HG02970 (cell line): ENCODE results near the gene DHX40.
"Not testable (repeated sequence)": the region's sequence is repeated elsewhere in the genome, so short reads cannot be mapped to it uniquely, and the experiment has no call there.

Experiments used
- ATAC-seq: cut with Tn5 transposase; IDR thresholded peaks from one replicate; pipeline ENCODE4 v1.9.1; 2021; ENCODE audit warnings: mild to moderate bottlenecking, moderate library complexity, moderate number of reproducible peaks; ENCODE audit not compliant: unreplicated experiment, low FRiP score

DHX40 gene, protein sequence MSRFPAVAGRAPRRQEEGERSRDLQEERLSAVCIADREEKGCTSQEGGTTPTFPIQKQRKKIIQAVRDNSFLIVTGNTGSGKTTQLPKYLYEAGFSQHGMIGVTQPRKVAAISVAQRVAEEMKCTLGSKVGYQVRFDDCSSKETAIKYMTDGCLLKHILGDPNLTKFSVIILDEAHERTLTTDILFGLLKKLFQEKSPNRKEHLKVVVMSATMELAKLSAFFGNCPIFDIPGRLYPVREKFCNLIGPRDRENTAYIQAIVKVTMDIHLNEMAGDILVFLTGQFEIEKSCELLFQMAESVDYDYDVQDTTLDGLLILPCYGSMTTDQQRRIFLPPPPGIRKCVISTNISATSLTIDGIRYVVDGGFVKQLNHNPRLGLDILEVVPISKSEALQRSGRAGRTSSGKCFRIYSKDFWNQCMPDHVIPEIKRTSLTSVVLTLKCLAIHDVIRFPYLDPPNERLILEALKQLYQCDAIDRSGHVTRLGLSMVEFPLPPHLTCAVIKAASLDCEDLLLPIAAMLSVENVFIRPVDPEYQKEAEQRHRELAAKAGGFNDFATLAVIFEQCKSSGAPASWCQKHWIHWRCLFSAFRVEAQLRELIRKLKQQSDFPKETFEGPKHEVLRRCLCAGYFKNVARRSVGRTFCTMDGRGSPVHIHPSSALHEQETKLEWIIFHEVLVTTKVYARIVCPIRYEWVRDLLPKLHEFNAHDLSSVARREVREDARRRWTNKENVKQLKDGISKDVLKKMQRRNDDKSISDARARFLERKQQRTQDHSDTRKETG

DNA sequence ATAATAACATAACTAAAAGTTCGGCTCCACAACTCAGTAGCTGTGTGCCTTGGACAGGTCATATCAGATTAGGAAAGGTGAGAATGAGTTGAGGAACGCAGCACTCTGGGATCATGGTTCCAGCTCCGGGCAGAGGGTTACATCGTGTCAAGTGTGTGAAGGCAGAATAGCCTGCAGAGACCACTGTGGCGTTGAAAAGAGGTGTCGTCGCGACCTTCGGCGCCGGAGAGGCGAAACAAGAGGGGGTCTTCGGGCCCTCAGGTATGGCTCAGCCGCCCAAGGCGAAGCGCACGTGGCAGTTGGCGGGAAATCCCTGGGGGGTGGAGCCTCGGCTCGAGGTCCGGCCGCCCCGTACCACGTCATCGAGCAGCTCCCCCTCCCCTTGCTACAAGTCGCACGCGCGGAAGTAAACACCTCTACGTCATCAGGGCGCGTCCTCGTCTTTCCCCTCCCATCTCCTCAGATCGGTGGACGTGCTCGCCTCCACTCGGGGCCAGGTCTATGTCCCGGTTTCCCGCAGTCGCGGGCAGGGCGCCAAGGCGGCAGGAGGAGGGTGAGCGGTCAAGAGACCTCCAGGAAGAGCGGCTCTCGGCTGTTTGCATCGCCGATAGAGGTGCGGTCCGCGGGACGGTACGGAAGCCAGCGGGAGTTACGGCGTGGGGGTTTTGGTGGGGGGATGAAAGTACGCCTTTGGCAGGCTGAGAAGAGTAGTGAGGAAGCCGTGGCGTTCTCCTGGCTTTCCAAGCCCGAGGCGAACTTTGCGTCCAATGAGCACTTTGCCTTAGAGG, at the start of gene DHX40:
DHX40 (plus strand) TSS at position 440 of the 788 bp plus-strand sequence; CDS start at position 502, 62 bp downstream.
- peak; percentile 80 for ATAC-seq

DNA sequence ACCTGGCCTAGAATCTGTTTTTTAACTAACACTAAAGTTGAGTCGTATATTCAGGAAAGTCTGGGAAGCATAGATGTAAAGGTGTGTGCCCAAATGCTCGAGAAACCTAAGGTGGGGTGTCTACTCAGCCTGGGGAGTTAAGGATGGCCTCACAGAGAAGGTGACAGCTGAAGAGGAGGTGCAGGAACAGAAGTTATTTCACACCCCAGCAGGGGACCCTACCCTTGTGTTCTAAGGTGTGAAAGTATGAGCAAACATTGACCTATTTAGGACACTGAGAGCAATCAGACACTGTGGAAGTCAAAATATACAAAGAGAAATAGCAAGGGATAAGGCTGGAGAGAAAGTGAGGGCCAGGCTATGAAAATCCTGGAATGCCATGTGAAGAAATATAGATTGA, 49.0 kb upstream of the DHX40 start:
- ATAC-seq = no peak

DNA sequence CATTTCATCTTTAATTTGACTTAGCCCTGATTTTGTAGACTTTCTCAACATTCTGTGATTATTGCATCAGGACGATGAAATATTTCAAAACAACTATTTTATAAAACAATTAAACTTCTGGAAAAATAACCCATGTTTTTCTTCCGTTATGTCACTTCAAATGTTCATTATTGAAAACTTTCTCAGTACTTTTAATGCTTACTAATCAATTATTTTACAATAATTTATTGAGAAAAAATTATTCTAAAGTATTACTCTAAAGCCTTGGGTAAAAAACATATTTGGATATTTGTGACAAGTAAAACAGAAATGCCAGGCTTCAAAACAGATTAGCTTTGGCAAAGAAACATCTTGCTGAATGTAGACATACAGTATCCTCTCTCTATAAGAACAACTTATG, 46.3 kb upstream of the DHX40 start:
- no peak for ATAC-seq

DNA sequence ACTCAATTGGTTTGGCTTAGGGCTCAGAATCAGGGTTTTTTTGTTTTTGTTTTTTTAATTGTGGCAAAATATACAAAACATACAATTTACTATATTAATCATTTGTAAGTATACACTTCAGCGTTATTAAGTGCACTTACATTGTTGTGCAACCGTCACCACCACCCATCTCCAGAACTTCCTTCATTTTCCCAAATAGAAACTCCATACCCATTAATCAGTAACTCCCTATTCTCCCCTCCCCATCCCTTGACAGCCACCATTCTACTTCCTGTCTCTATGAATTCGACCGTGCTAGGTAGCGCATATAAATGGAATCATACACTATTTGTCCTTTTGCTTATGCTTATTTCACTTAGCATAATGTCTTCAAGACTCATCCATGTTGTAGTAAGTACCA, 45.2 kb upstream of the DHX40 start:
- no peak for ATAC-seq

DNA sequence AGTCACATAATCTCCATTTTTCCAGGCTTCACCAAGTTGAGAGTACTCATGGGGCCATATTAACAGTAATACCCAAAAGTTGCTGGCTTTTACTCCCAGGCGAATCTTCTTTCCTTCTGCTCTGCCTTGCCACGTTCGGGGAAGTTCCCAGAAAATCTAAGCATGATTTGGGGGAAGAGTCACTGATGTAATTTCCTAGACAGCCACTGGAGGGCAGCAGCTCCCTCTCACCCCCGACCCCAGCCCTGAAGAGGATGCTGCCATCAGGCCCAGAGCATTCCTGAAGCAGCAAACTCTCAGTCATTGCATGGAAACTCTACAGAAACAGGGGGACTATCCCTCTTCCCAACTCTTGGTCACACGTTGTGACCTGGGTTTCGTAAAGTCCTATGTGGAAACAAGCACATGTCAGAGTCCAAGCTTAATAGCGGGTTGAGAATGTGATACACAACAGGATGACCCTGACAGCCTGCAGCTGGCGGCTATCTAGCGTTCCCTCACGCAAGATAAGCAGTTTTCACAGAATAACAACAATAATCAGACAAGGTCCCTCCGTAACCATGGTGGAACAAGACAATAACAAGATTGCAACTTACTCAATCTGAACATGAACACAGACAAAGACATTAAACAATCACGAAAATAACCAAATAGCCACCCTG, 43.8 kb upstream of the DHX40 start:
- no peak for ATAC-seq

DNA sequence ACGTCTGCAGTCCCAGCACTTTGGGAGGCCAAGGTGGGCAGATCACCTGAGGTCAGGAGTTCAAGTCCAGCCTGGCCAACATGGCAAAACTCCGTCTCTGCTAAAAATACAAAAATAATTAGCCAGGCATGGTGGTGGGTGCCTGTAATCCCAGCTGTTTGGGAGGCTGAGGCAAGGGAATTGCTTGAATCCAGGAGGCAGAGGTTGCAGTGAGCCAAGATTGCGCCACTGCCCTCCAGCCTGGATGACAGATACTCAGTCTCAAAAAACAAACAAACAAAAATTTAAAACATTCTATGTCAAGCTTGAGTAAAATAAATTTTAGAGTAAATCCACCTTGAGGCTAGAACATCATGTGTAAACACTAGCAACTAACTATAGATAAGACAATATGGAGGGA, 40.5 kb upstream of the DHX40 start:
- ATAC-seq = not testable (repeated sequence)

DNA sequence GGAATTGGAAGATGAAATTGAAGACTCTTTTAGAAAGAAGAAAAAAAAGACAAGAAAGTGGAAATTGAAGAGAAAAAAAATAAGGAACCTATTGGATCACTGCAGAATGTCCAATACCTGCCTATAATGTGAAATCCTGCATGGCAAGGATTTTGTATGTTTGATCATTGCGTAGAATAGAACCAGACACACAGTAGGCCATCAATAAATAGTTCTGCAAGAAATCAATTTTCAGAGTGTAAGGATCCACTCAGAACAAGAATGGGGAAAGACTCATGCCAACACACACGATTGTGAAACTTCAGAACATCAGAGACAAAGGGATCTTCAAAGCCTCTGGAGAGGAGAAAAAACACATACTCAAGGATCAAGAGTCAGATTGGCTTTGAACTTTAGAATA, 39.7 kb upstream of the DHX40 start:
- no peak for ATAC-seq

DNA sequence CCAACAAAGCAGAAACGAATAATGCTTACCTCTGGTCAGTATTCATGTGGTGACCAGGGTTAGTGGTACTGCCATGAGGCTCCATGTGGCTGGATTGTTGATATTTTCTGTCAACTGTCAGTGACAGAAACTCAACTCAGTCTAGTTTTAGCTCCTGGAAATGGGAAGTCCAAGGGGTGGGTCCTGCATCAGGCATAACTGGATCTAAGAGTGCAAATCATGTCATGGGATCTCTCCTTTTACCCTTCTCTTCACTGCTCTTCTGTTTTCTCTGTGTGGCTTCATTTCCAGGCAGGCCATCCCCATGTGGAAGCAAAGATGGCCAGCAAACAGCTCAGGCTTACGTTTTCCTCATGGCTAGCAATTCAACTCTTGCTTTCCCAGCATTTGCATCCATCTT, 39.0 kb upstream of the DHX40 start:
- ATAC-seq = no peak

DNA sequence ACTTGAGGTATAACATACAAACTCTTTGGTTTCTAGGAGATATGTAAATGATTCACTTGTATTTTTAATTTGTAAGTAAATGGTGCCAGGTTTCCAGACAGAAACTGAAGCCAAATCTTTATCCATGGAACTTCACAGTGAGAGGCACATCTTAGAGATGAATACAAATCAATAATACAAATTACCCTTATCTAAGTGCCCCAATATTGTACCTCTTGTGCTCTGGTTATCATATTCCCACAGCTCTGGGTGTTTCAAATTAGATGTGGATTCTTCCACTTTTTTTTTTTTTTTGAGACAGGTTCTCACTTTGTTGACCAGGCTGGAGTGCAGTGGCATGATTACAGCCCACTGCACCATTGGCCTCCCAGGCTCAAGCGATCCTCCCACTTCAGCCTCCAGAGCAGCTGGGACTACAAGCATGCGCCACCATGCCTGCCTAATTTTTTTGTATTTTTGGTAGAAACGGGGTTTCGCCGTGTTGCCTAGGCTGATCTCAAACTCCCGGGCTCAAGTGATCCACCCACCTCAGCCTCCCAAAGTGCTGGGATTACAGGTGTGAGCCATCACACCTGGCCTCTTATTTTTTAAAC, 38.0 kb upstream of the DHX40 start:
- ATAC-seq = no peak

DNA sequence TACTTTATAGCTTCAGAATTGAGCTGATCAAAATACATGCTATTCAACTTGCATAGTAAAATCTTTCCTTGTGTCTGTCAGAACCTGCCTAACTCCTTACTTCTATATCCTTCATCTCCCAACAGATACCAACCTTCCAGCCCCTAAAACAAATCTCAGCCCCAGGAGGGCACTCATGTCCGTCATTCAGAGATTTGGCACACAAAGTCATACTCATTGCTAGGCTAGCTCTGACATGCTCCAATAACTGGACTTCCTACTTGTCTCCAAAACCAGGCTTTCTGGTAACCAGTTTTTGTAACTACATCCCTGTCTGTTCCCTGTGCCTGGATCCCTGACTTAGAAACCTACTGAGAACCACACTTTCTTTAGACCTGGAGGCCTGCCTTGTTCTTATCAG, 37.5 kb upstream of the DHX40 start:
- no peak for ATAC-seq

DNA sequence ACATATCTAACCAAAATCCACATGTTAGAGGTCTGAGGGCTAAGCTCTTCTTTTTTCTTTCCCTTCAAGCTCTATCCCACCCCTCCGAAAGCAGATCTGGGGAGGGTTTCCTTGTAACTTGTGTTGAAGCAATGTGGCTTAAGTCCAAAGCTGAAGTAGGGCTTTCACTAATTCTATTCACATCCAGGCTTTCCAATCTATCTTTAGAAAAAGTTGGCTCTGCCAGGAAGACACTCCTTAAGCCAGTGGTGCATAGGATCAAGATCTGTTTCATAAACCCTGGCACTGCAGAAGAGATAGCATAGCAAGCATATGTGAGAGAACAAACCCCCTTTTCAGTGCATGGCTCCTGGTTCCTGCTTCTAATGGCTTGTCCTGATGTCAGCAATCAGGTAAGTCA, 34.9 kb upstream of the DHX40 start:
- no peak for ATAC-seq

DNA sequence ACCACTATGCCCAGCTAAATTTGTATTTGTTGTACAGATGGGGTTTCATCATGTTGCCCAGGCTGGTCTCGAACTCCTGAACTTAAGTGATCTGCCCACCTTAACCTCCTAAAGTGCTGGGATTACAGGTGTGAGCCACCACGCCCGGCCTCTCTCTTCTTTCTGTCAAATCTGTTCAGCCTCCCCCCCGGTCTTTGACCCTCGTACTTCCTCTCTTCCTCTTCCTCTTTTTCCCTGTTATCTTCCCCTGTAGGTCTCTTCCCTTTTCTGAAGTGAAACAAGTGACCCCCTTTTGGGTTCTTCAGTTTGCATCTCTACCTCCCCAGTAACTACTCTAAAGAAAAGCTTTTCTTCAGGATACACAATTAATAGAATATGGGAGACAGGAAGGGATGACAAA, 31.7 kb upstream of the DHX40 start:
- no peak for ATAC-seq

DNA sequence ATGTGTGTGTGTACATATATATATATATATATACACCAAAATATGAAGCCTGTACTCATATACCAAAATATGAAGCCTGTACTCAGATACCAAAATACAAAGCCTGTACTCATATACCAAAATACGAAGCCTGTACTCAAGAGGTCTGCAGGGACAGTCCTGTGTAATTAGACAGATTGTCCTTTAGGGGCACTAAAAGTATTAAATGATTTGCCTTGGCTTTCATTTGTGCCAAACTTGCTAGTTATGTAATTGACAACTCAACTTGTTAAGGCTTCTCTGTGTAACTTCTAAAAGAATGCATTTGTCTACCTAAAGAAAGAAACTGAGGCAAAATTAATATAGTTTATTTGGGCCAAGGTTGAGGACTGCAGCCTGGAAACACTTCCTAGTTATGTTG, 30.8 kb upstream of the DHX40 start:
- no peak for ATAC-seq

DNA sequence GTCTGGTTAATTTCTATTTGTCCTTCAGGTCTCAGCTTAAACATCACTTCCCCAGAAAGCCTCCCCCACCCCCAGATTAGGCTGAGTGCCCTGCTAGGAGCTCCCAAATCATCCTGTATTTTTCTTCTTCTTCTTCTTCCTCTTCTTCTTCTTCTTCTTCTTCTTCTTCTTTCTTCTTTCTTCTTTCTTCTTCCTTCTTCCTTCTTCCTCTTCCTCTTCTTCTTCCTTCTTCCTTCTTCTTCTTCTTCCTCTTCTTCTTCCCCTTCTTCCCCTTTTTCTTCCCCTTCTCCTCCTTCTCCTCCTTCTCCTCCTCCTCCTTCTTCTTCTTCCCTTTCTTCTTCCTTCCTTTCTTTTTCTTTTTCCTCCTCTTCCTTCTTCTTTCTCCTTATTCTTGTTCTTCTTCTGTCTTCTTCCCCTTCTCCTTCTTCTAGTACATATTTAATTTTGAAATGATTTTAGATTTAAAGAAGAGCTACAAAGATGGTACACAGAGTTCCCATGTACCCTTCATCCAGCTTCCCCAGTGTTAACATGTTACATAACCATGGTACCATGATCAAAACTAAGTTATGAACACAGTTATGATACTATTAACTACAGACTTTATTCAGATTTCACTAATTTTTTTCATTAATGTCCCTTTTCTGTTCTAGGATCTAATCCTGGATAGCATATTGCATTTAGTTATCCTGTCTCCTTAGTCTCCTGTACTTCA, 27.1 kb upstream of the DHX40 start:
- no peak for ATAC-seq

DNA sequence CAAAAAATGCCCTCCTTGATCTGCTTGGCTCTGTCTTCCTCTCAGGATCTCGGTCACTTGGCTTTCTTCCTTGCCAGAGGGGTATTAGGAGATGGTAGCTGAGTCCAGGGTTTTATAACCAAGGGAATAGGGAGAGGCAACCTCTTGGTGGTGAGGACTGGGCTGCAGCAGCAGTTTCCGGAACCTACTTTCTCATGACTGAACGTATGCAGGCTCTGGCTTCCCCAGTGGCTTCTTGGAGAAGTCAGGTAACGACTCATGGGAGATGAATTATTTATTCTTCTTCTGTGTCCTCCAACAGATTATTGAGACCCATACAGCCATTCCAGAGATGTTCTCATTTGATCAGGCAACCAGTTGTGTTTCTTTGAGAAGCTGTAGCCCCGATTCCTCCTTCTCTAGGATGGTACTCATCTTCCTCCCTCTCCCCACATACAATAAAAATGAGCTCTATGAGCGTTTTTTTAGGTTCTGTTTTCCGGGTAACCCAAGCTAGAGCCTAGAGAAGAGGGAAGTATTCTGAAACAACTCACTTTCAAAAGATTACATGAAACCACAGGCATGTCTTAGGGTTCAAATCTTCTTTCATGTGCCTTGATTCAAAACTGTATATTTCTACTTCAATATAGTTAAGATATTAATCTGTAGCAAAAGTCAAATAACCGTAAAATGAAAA, 22.3 kb upstream of the DHX40 start:
- no peak for ATAC-seq

DNA sequence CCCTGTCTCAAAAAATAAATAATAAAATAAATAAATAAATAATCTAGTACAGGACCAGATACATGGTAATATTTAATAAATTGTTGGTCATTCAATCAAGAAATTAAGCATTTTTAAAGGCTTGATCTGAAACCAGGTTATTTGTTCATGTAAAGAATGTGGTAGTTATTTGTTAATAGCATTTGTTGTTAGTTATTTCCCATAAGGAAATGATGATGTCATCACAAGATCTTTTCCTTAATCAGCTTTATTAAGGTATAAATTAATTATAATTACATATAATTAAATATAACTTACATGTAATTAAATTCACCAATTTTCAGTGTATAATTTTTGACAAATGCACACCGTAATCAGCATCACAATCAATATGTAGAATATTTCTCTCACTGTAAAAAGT, 19.5 kb upstream of the DHX40 start:
- ATAC-seq = no peak

DNA sequence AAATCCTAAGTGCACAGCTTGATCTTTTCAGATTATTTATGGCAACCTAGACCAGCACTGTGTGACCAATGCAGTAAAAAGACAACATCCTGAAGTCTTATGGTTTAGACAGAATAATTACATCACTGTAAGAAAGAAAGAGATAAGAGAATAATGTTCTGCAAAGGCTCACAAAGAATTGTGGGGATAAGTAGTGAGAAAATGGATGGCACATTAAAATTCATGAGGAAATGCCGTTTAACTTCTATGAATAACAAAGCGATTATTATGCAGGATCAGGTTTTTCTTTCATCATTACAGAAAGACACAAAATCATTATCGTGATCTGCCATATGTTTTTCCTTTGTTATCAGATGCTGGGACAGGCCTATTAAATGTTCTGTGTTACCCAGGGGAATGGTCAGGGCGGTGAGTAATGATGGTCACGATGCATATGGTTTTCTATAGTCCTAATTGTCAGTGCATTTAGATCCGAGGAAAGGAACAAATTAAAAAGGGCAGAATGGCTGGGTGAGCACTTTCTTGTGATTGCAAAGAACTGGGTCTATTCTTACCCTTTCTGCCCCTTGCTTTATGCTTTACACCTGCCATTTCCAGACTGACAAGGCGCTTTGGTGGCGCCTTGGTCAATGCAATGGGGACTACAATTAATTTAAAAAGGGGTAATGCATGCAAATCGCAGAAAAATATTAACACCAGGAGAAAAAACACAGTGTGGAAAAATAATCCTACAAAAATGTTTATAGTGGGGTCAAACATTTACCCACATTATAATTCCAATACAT, 18.1 kb upstream of the DHX40 start:
- ATAC-seq = no peak

DNA sequence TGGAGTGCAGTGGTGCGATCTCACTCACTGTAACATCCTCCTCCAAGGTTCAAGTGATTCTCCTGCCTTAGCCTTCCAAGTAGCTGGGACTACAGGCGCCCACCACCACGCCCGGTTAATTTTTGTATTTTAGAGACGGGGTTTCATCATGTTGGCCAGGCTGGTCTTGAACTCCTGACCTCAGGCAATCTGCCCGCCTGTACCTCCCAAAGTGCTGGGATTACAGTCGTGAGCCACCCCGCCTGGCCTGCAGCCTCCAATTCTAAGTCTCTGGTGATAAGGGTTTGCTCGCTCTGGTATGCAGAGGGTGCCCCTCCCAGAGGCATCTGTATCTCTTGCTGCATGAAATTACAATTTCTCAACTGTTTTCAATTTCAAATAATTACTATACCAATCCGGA, 16.4 kb upstream of the DHX40 start:
- ATAC-seq = not testable (repeated sequence)
